ENCODE results near the gene DMAP1. TPM values are rescaled to one million over a fixed set of nuclear protein-coding genes. Genes with fewer than 3 reads are reported as not detected.
A peak's percentile ranks its signal among the peaks of the same experiment; 100 is the strongest.

Gene DMAP1
- total RNA-seq, 6 experiments from 2014 or later = 16.2 to 27.8 (median 23.3) TPM

- H3K9me3 ChIP-seq = no peaks in the 10 kb centered on the region
- no peak for DNase-seq
- H3K27ac ChIP-seq = no peak overlapping the region
- H3K36me3 ChIP-seq = no peaks in the 10 kb centered on the region
- H3K4me3 ChIP-seq = no peak overlapping the region
- H3K4me1 ChIP-seq = no peaks in the 10 kb centered on the region
- no peaks in the 10 kb centered on the region for H3K27me3 ChIP-seq
- WGBS (ENCODE audit: insufficient coverage, low coverage, low lambda C conversion rate, missing lambda C conversion rate) = 92% methylated on average over 2 of the region's 5 CpGs
- intact Hi-C loops (cut with DNase I) = no loop called here
- TF ChIP-seq POLR2A (IDR thresholded peaks at IDR 0.05) = no peak
- TF ChIP-seq, protein P1, sequence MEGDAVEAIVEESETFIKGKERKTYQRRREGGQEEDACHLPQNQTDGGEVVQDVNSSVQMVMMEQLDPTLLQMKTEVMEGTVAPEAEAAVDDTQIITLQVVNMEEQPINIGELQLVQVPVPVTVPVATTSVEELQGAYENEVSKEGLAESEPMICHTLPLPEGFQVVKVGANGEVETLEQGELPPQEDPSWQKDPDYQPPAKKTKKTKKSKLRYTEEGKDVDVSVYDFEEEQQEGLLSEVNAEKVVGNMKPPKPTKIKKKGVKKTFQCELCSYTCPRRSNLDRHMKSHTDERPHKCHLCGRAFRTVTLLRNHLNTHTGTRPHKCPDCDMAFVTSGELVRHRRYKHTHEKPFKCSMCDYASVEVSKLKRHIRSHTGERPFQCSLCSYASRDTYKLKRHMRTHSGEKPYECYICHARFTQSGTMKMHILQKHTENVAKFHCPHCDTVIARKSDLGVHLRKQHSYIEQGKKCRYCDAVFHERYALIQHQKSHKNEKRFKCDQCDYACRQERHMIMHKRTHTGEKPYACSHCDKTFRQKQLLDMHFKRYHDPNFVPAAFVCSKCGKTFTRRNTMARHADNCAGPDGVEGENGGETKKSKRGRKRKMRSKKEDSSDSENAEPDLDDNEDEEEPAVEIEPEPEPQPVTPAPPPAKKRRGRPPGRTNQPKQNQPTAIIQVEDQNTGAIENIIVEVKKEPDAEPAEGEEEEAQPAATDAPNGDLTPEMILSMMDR (IDR thresholded peaks at IDR 0.05) = no peak
- peak in 1 of 4 donors; percentile 15 for ATAC-seq
Observed at GRCh38 chr1:44267438-44267837, 54.2 kb downstream of the DMAP1 start.

GRCh38 chr1:44268054-44268453 is 54.8 kb downstream of the DMAP1 start:
- WGBS (ENCODE audit: insufficient coverage, low coverage, low lambda C conversion rate, missing lambda C conversion rate) = 100% methylated on average over 1 of the region's 1 CpG
- H3K27ac ChIP-seq = no peak overlapping the region
- ATAC-seq = peak in 1 of 4 donors; percentile 27
- no peak for DNase-seq
- intact Hi-C loops (cut with DNase I) = no loop called here
- no peaks in the 10 kb centered on the region for H3K4me1 ChIP-seq
- TF ChIP-seq POLR2A (IDR thresholded peaks at IDR 0.05) = no peak
- no peaks in the 10 kb centered on the region for H3K9me3 ChIP-seq
- no peak overlapping the region for H3K4me3 ChIP-seq
- no peaks in the 10 kb centered on the region for H3K36me3 ChIP-seq
- H3K27me3 ChIP-seq = no peaks in the 10 kb centered on the region

Small RNAs within 50 kb of the gene (small RNA-seq; reads per million reads assigned to genes)
- gene AL035417.1 = 0 reads per million in 2 experiments

Other genes with a start within 250 kb of the DMAP1 start
- 10 to 100 TPM in 5 of 6 experiments, 1 to 10 TPM in 1; 8.9 to 27.5 (median 12.0) TPM for gene DPH2, start 243.5 kb upstream of the DMAP1 start, total RNA-seq
- gene ATP6V0B, start 238.5 kb upstream of the DMAP1 start, total RNA-seq = 100 to 1,000 TPM in 2 of 6 experiments, 10 to 100 TPM in 4; 64.4 to 142 (median 76.9) TPM
- gene B4GALT2, start 234.3 kb upstream of the DMAP1 start, total RNA-seq = 10 to 100 TPM; 13.4 to 49.5 (median 18.5) TPM
- 1 to 10 TPM; 2.2 to 8.4 (median 3.5) TPM for gene CCDC24, start 221.9 kb upstream of the DMAP1 start, total RNA-seq
- 1 to 10 TPM in 4 of 6 experiments, under 1 TPM in 2; 0.78 to 2.2 (median 1.9) TPM for gene SLC6A9, start 182.0 kb upstream of the DMAP1 start, total RNA-seq
- not detected for gene KLF17, start 94.7 kb upstream of the DMAP1 start, total RNA-seq
- gene KLF18, start 71.8 kb upstream of the DMAP1 start, total RNA-seq = not detected
- 10 to 100 TPM; 20.6 to 30.6 (median 23.8) TPM for gene ERI3, start 141.8 kb downstream of the DMAP1 start, total RNA-seq
- gene RNF220, start 191.8 kb downstream of the DMAP1 start, total RNA-seq = 10 to 100 TPM; 19.2 to 57.9 (median 23.0) TPM

All from right lobe of liver (tissue), 6 donors.